Keratinocyte (primary cell): ENCODE results near the gene MXD3.

Experiments used
- EZH2 ChIP-seq: IDR thresholded peaks from one replicate; pipeline ENCODE4 v1.6.1; 2012; ENCODE audit warnings: inconsistent platforms, mild to moderate bottlenecking, low read length, moderate library complexity
- TF ChIP-seq, protein P1 (sequence below), 3 experiments: IDR thresholded peaks in 1 of 3; conservative IDR thresholded peaks in 1 of 3; optimal IDR thresholded peaks in 1 of 3; 2 replicates in 2 of 3; 3 replicates in 1 of 3; pipeline versions ENCODE3 to v1.5.1; 2011; ENCODE audit warnings: low read length in 3 of 3, mild to moderate bottlenecking in 3 of 3, moderate library complexity in 2 of 3, control low read depth in 1 of 3, inconsistent platforms in 1 of 3; ENCODE audit not compliant: insufficient read depth in 2 of 3; ENCODE audit errors: extremely low read depth in 1 of 3

- TF ChIP-seq, protein P1, sequence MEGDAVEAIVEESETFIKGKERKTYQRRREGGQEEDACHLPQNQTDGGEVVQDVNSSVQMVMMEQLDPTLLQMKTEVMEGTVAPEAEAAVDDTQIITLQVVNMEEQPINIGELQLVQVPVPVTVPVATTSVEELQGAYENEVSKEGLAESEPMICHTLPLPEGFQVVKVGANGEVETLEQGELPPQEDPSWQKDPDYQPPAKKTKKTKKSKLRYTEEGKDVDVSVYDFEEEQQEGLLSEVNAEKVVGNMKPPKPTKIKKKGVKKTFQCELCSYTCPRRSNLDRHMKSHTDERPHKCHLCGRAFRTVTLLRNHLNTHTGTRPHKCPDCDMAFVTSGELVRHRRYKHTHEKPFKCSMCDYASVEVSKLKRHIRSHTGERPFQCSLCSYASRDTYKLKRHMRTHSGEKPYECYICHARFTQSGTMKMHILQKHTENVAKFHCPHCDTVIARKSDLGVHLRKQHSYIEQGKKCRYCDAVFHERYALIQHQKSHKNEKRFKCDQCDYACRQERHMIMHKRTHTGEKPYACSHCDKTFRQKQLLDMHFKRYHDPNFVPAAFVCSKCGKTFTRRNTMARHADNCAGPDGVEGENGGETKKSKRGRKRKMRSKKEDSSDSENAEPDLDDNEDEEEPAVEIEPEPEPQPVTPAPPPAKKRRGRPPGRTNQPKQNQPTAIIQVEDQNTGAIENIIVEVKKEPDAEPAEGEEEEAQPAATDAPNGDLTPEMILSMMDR (optimal IDR thresholded peaks at IDR 0.05 in 1 of 3, IDR thresholded peaks at IDR 0.05 in 1 of 3, conservative IDR thresholded peaks at IDR 0.05 in 1 of 3; ENCODE audit: extremely low read depth in 1 of 3, insufficient read depth in 2 of 3, low read length in 3 of 3) = no peak
- TF ChIP-seq EZH2 = no peak
Measured at GRCh38 chr5:177314376-177315342, 3.0 kb upstream of the MXD3 start.
